Body of pancreas (tissue), 4 donors: ENCODE data around the gene ABCC6.
"Not testable (repeated sequence)": the region's sequence is repeated elsewhere in the genome, so short reads cannot be mapped to it uniquely, and the experiment has no call there.

ENCODE experiments used
- CTCF ChIP-seq, 7 experiments: fragments of 450-650 bp in 4 of 7; fragments of 200-600 bp in 3 of 7; sonication (generic) in 3 of 7; IDR thresholded peaks; one replicate each; pipeline ENCODE4 v1.5.1; 2016 to 2019; ENCODE audit warnings: antibody characterized with exemption in 7 of 7
- POLR2A ChIP-seq, 3 donors: fragments of 450-650 bp; IDR thresholded peaks; one replicate each; pipeline ENCODE4 v1.6.1; 2016; ENCODE audit warnings: antibody characterized with exemption in 3 of 3, mild to moderate bottlenecking in 2 of 3

GRCh38 chr16:16104804-16105141 is 118.5 kb downstream of the ABCC6 start:
- TF ChIP-seq CTCF, POLR2A (IDR thresholded peaks at IDR 0.05): not testable (repeated sequence)
